ENCODE measurements around the gene CAMTA1. TPM values are rescaled to one million over a fixed set of nuclear protein-coding genes. Genes with fewer than 3 reads are reported as not detected.

Gene CAMTA1
- total RNA-seq, 1 donor from 2014 or later = 109 TPM

- Mint-ChIP-seq H3K4me1 (peaks cover 30% of the 10 kb centered on the region), H3K4me3 (peak overlapping the region; percentile 75), H3K9me3 (no peaks in the 10 kb centered on the region), H3K36me3 (ENCODE audit: low read depth) (no peaks in the 10 kb centered on the region), H3K27me3 (ENCODE audit: low read depth) (peaks cover 65% of the 10 kb centered on the region), H3K27ac (ENCODE audit: unreplicated experiment) (no peak overlapping the region)
- DNase-seq (ENCODE audit: low read depth, low spot score) = peak; percentile 18
- no peak for TF ChIP-seq CTCF (conservative IDR thresholded peaks at IDR 0.05)
Measured at GRCh38 chr1:6961905-6962477, 176.7 kb downstream of the CAMTA1 start.

- Mint-ChIP-seq H3K36me3 (ENCODE audit: low read depth) (no peaks in the 10 kb centered on the region), H3K4me3 (peak overlapping the region; percentile 66), H3K9me3 (no peaks in the 10 kb centered on the region), H3K27me3 (ENCODE audit: low read depth) (peaks cover 67% of the 10 kb centered on the region), H3K27ac (ENCODE audit: unreplicated experiment) (no peak overlapping the region), H3K4me1 (peaks cover 29% of the 10 kb centered on the region)
- DNase-seq (ENCODE audit: low read depth, low spot score) = peak; percentile 62
- no peak for TF ChIP-seq CTCF (conservative IDR thresholded peaks at IDR 0.05)
Measured at GRCh38 chr1:6962478-6962995, 177.3 kb downstream of the CAMTA1 start.

GRCh38 chr1:6962996-6963911 lies 178.0 kb downstream of the CAMTA1 start:
- Mint-ChIP-seq H3K36me3 (ENCODE audit: low read depth) (no peaks in the 10 kb centered on the region), H3K4me1 (peaks cover 29% of the 10 kb centered on the region), H3K27ac (ENCODE audit: unreplicated experiment) (no peak overlapping the region), H3K4me3 (peak overlapping the region; percentile 66), H3K27me3 (ENCODE audit: low read depth) (peaks cover 74% of the 10 kb centered on the region), H3K9me3 (no peaks in the 10 kb centered on the region)
- peak; percentile 72 for DNase-seq (ENCODE audit: low read depth, low spot score)
- no peak for TF ChIP-seq CTCF (conservative IDR thresholded peaks at IDR 0.05)

GRCh38 chr1:6963912-6964307 lies 178.7 kb downstream of the CAMTA1 start:
- peaks cover 29% of the 10 kb centered on the region for H3K4me1 Mint-ChIP-seq
- H3K36me3 Mint-ChIP-seq (ENCODE audit: low read depth) = no peaks in the 10 kb centered on the region
- peak overlapping the region; percentile 70 for H3K4me3 Mint-ChIP-seq
- no peak overlapping the region for H3K27ac Mint-ChIP-seq (ENCODE audit: unreplicated experiment)
- no peak for DNase-seq (ENCODE audit: low read depth, low spot score)
- H3K27me3 Mint-ChIP-seq (ENCODE audit: low read depth) = peaks cover 76% of the 10 kb centered on the region
- TF ChIP-seq CTCF (conservative IDR thresholded peaks at IDR 0.05) = no peak
- no peaks in the 10 kb centered on the region for H3K9me3 Mint-ChIP-seq

- Mint-ChIP-seq H3K27me3 (ENCODE audit: low read depth) (peaks cover 64% of the 10 kb centered on the region), H3K27ac (ENCODE audit: unreplicated experiment) (no peak overlapping the region), H3K9me3 (no peaks in the 10 kb centered on the region), H3K36me3 (ENCODE audit: low read depth) (no peaks in the 10 kb centered on the region), H3K4me1 (peaks cover 24% of the 10 kb centered on the region), H3K4me3 (no peak overlapping the region)
- no peak for DNase-seq (ENCODE audit: low read depth, low spot score)
- TF ChIP-seq CTCF (conservative IDR thresholded peaks at IDR 0.05) = no peak
Measured at GRCh38 chr1:6965083-6965934, 180.1 kb downstream of the CAMTA1 start.

Data from neural crest cell (in vitro differentiated cells).